HG03520 (cell line): ENCODE results near the gene FGFR2.
"Not testable (repeated sequence)": the region's sequence is repeated elsewhere in the genome, so short reads cannot be mapped to it uniquely, and the experiment has no call there.

Source experiments
- ATAC-seq: cut with Tn5 transposase; IDR thresholded peaks from one replicate; pipeline ENCODE4 v1.9.1; 2021; ENCODE audit warnings: mild to moderate bottlenecking, moderate library complexity; ENCODE audit not compliant: unreplicated experiment

FGFR2 gene

GRCh38 chr10:121558238-121558637 lies 40.0 kb downstream of the FGFR2 start:
- no peak for ATAC-seq

- no peak for ATAC-seq
Observed at GRCh38 chr10:121556918-121557573, 41.2 kb downstream of the FGFR2 start.

GRCh38 chr10:121556455-121556854 lies 41.8 kb downstream of the FGFR2 start:
- ATAC-seq = no peak

- ATAC-seq = not testable (repeated sequence)
Observed at GRCh38 chr10:121554916-121555315, 43.3 kb downstream of the FGFR2 start.

- ATAC-seq = no peak
Observed at GRCh38 chr10:121553511-121554264, 44.6 kb downstream of the FGFR2 start.

- no peak for ATAC-seq
Observed at GRCh38 chr10:121552746-121553145, 45.5 kb downstream of the FGFR2 start.

- ATAC-seq = no peak
Observed at GRCh38 chr10:121551210-121551885, 46.9 kb downstream of the FGFR2 start.

- no peak for ATAC-seq
Observed at GRCh38 chr10:121544301-121544869, 53.9 kb downstream of the FGFR2 start.

GRCh38 chr10:121543545-121543944 lies 54.7 kb downstream of the FGFR2 start:
- ATAC-seq = no peak

- ATAC-seq = no peak
Observed at GRCh38 chr10:121541450-121542120, 56.7 kb downstream of the FGFR2 start.

GRCh38 chr10:121540732-121541395 lies 57.4 kb downstream of the FGFR2 start:
- no peak for ATAC-seq

- no peak for ATAC-seq
Observed at GRCh38 chr10:121539786-121540185, 58.5 kb downstream of the FGFR2 start.

- no peak for ATAC-seq
Observed at GRCh38 chr10:121536310-121536913, 61.8 kb downstream of the FGFR2 start.

- no peak for ATAC-seq
Observed at GRCh38 chr10:121535381-121535780, 62.9 kb downstream of the FGFR2 start.

GRCh38 chr10:121532292-121532864 lies 65.9 kb downstream of the FGFR2 start:
- ATAC-seq = no peak

- no peak for ATAC-seq
Observed at GRCh38 chr10:121531830-121532178, 66.4 kb downstream of the FGFR2 start.

- no peak for ATAC-seq
Observed at GRCh38 chr10:121531076-121531829, 67.0 kb downstream of the FGFR2 start.

- no peak for ATAC-seq
Observed at GRCh38 chr10:121530481-121531075, 67.7 kb downstream of the FGFR2 start.

- no peak for ATAC-seq
Observed at GRCh38 chr10:121527690-121528089, 70.6 kb downstream of the FGFR2 start.
